Skin epidermis (tissue), 12 donors: ENCODE data around the gene SPATA32.

Experiments used
- H3K27ac ChIP-seq, 21 experiments: fragments of 200-600 bp; sonication (generic) in 11 of 21; one replicate each; pipeline ENCODE4 v1.5.0; 2020; ENCODE audit warnings: mild to moderate bottlenecking in 3 of 21, inconsistent platforms in 2 of 21, moderate library complexity in 2 of 21
- H3K4me3 ChIP-seq, 7 experiments: fragments of 200-600 bp; sonication (generic) in 2 of 7; one replicate each; pipeline ENCODE4 v1.5.0; 2020; ENCODE audit warnings: inconsistent platforms in 2 of 7, mild to moderate bottlenecking in 2 of 7, moderate library complexity in 1 of 7

The SPATA32 gene

GRCh38 chr17:45296003-45296832 lies 34.3 kb upstream of the SPATA32 start:
- Histone ChIP-seq H3K4me3 (no peak overlapping the region), H3K27ac (peak overlapping the region in 17 of 21 experiments; percentile 13 to 77 (median 45))

- peak overlapping the region in 14 of 21 experiments; percentile 2 to 81 (median 52) for H3K27ac ChIP-seq
- no peak overlapping the region for H3K4me3 ChIP-seq
Measured at GRCh38 chr17:45294506-45294905, 32.6 kb upstream of the SPATA32 start.

GRCh38 chr17:45293413-45294211 lies 31.7 kb upstream of the SPATA32 start:
- no peak overlapping the region for H3K4me3 ChIP-seq

GRCh38 chr17:45292696-45293412 lies 31.0 kb upstream of the SPATA32 start:
- H3K4me3 ChIP-seq = no peak overlapping the region

More at GRCh38 chr17:45293413-45294211, 31.7 kb upstream of the SPATA32 start:
- H3K27ac ChIP-seq = peak overlapping the region in 20 of 21 experiments; percentile 2 to 81 (median 52)

GRCh38 chr17:45291171-45291805 lies 29.4 kb upstream of the SPATA32 start:
- Histone ChIP-seq H3K27ac (peak overlapping the region in 17 of 21 experiments; percentile 7 to 77 (median 37)), H3K4me3 (no peak overlapping the region)

More at GRCh38 chr17:45292696-45293412, 31.0 kb upstream of the SPATA32 start:
- H3K27ac ChIP-seq = peak overlapping the region in 18 of 21 experiments; percentile 11 to 81 (median 52)

GRCh38 chr17:45290269-45290765 lies 28.4 kb upstream of the SPATA32 start:
- Histone ChIP-seq H3K27ac (peak overlapping the region in 5 of 21 experiments; percentile 25 to 77 (median 53)), H3K4me3 (no peak overlapping the region)

GRCh38 chr17:45289301-45290268 lies 27.7 kb upstream of the SPATA32 start:
- Histone ChIP-seq H3K4me3 (no peak overlapping the region), H3K27ac (peak overlapping the region in 4 of 21 experiments; percentile 22 to 77 (median 58))

- Histone ChIP-seq H3K4me3 (no peak overlapping the region), H3K27ac (peak overlapping the region in 2 of 21 experiments; percentile 55 to 77)
Measured at GRCh38 chr17:45288825-45289224, 26.9 kb upstream of the SPATA32 start.

- Histone ChIP-seq H3K4me3 (no peak overlapping the region), H3K27ac (peak overlapping the region in 2 of 21 experiments; percentile 32)
Measured at GRCh38 chr17:45287526-45288500, 25.9 kb upstream of the SPATA32 start.

GRCh38 chr17:45286286-45286685 lies 24.4 kb upstream of the SPATA32 start:
- H3K27ac ChIP-seq = no peak overlapping the region

GRCh38 chr17:45284176-45285140 lies 22.6 kb upstream of the SPATA32 start:
- Histone ChIP-seq H3K27ac (peak overlapping the region in 2 of 21 experiments; percentile 46 to 56), H3K4me3 (no peak overlapping the region)

More at GRCh38 chr17:45286286-45286685, 24.4 kb upstream of the SPATA32 start:
- no peak overlapping the region for H3K4me3 ChIP-seq

GRCh38 chr17:45283711-45284110 lies 21.8 kb upstream of the SPATA32 start:
- Histone ChIP-seq H3K27ac (peak overlapping the region in 1 of 21 experiments; percentile 46), H3K4me3 (no peak overlapping the region)

- peak overlapping the region in 1 of 21 experiments; percentile 3 for H3K27ac ChIP-seq
- no peak overlapping the region for H3K4me3 ChIP-seq
Measured at GRCh38 chr17:45282683-45283644, 21.1 kb upstream of the SPATA32 start.

GRCh38 chr17:45279898-45280297 lies 18.0 kb upstream of the SPATA32 start:
- Histone ChIP-seq H3K27ac (no peak overlapping the region), H3K4me3 (no peak overlapping the region)
